LNCAP (cell line): ENCODE measurements around the gene PMCH.

Source experiments
- TF ChIP-seq, protein P1 (sequence below): fragments of 450-650 bp; IDR thresholded peaks from 2 replicates; pipeline ENCODE4 v1.5.1; 2017; ENCODE audit warnings: mild to moderate bottlenecking

The PMCH gene

DNA sequence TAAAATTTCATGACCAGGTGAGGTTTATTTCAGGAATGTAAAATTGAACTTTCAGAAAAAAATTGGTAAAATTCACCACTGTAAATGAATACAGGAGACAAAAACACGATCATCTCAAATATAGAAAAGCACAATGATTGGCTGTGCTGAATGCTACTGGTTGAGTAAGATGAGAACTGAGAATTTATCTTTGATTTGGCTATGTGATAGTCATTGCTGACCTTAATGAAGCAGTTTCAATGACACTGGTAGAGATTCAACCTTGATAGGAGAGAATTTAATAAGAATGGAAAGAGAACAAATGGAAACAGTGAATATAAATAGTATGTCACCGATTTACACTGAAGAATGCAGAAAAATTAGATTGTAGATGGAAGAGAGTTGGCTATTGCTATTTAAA is 6.4 kb upstream of the PMCH start:
- TF ChIP-seq, protein P1, sequence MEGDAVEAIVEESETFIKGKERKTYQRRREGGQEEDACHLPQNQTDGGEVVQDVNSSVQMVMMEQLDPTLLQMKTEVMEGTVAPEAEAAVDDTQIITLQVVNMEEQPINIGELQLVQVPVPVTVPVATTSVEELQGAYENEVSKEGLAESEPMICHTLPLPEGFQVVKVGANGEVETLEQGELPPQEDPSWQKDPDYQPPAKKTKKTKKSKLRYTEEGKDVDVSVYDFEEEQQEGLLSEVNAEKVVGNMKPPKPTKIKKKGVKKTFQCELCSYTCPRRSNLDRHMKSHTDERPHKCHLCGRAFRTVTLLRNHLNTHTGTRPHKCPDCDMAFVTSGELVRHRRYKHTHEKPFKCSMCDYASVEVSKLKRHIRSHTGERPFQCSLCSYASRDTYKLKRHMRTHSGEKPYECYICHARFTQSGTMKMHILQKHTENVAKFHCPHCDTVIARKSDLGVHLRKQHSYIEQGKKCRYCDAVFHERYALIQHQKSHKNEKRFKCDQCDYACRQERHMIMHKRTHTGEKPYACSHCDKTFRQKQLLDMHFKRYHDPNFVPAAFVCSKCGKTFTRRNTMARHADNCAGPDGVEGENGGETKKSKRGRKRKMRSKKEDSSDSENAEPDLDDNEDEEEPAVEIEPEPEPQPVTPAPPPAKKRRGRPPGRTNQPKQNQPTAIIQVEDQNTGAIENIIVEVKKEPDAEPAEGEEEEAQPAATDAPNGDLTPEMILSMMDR, result no peak

DNA sequence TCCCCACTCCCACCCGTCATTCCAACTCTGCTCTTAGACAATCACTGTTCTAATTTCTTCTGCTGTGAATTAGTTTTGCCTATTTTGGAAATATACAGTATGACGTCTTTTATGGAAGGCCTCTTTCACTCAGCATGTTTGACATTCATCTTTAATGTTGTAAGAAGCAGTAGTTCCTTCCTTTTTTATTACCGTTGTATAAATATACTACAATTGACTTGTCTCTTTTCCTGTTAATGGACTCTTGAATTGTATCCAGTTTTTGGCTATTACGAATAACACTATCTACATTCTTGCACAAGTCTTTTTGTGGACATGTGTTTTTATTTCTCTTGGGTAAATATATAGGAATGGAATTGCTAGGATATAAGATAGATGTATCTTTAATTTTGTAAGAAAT is 4.9 kb upstream of the PMCH start:
- TF ChIP-seq, protein P1, result no peak

DNA sequence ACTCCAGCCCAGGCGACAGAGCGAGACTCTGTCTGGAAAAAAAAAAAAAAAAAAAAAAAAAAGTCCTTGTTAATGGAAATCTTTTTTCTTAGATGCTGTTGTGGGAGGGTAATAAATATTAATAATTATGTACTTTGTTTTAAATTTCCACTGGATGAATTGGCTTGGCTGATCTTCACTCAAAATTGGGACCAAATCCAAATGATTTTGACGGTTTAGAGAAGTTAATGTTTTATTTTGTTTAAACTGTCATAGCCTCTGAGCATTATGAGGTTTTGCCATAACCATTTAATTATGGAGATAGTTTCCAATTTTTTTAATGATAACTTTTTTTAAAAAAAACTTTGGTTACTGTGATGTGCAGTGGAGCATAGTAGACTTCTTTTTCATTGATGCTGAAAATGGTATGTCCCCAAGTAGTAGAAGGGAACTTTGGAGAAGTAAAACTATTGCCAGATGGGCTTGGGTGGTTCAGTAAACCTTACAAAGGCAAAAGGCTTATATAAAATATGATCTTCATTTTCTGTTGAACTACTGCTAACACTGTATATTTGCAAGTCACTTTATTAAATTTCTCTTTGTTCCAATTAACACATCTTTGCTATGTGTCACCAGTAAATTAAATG is 3.9 kb upstream of the PMCH start:
- TF ChIP-seq, protein P1, result no peak

DNA sequence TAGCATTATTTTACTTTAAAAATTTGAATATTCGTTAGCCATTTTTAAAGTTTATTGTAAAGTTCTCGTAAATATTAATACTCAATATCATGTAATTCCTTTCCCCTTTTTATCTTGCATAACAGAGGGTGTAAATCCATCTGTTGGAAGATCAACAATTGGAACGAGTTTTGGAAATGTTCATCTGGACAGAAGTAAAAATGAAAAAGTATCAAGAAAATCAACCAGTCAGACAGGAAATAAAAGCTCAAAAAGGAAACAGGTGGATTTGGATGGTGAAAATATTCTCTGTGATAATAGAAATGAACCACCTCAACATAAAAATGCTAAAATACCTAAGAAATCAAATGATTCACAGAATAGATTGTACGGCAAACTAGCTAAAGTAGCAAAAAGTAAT is 1.8 kb downstream of the PMCH start:
- TF ChIP-seq, protein P1, result no peak

DNA sequence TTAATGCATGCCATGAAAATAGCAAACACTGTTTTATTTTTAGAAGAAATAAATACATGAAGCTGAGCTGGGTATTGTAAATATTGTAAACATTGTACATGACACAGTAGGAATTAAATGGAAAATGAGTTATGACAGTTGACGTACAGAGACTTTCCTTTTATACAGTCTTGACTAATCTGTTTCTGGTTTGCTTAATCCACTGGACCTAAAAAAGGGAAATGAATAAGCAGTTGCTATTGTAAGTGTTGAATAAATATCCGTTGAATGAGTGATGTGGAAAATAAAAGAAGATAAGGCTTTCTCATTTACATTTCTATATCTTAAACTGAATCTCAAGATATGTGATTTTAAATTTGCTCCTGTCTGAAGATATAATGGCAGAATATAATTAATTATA is 15.0 kb downstream of the PMCH start:
- TF ChIP-seq, protein P1, result no peak

DNA sequence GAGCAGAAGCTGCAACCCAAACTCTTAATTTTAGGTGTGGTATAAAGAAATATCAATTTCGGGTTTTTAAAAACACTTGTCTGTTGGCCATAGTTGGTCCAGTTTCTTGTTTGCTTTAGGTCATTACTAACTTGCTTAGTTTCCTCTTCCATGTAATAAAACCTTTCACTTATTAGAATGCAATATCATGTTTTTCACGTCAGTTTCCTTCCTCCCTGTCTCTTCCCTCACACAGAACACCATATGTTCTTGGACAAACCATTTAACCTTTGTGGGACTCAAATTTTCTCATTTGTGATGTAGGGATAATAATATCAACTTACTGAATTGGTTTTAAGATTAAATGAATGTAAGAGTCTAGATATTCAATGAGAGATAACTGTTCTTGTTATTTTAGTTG is 22.9 kb downstream of the PMCH start:
- TF ChIP-seq, protein P1, result no peak

DNA sequence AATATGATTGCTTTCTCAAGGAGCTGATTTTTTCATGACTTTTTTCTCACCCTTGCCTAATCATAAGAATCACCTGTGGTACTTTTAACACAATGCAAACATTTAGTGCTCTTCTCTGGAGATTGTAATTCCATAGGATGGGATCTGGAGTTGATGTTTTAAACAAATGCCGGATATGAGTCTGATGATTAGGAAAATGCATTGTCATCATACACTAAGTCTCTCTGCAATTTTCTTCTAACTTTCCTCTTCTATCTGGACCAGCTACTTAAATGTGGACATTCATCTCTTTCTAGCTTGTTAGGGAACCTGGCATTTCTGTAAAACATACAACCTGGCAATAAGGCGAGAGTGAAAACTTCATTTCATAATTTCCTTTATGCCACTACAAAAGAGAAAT is 23.5 kb downstream of the PMCH start:
- TF ChIP-seq, protein P1, result no peak

DNA sequence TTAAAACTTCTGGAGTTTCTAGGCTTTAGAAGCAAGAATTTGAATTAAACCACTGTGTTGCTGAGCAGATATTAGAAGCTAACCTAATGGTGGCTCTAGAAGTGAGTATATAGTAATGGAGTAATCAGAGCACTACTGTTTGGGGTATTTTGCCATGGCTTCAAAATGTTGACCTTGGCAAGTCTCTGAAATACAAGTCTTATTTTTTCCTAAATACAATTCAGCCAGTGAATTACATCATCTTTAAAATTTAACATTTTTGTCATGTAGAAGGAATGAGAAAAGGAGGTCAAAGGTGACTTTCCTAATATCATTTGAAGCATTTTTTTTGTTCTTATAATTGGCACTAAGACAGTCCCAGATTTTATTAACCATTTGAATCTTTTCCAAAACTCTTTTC is 25.2 kb downstream of the PMCH start:
- TF ChIP-seq, protein P1, result no peak
